ENCODE results near the gene TPM2. TPM values are rescaled to one million over a fixed set of nuclear protein-coding genes. Genes with fewer than 3 reads are reported as not detected.
A peak's percentile ranks its signal among the peaks of the same experiment; 100 is the strongest.

The TPM2 gene
- total and polyA plus RNA-seq, 2 experiments from 2014 or later = 645 to 1,591 TPM

- H3K4me1 ChIP-seq (ENCODE audit: low read depth) = no peaks in the 10 kb centered on the region
- no peak overlapping the region for H3K4me3 ChIP-seq
- H3K27ac ChIP-seq = no peak overlapping the region
- no peaks in the 10 kb centered on the region for H3K9me3 ChIP-seq (ENCODE audit: low read depth)
- no peak for DNase-seq (ENCODE audit: low read depth in 1 of 2, low spot score in 1 of 2)
- H3K27me3 ChIP-seq = no peaks in the 10 kb centered on the region
- H3K36me3 ChIP-seq = peaks cover 75% of the 10 kb centered on the region
- TF ChIP-seq, protein P1, sequence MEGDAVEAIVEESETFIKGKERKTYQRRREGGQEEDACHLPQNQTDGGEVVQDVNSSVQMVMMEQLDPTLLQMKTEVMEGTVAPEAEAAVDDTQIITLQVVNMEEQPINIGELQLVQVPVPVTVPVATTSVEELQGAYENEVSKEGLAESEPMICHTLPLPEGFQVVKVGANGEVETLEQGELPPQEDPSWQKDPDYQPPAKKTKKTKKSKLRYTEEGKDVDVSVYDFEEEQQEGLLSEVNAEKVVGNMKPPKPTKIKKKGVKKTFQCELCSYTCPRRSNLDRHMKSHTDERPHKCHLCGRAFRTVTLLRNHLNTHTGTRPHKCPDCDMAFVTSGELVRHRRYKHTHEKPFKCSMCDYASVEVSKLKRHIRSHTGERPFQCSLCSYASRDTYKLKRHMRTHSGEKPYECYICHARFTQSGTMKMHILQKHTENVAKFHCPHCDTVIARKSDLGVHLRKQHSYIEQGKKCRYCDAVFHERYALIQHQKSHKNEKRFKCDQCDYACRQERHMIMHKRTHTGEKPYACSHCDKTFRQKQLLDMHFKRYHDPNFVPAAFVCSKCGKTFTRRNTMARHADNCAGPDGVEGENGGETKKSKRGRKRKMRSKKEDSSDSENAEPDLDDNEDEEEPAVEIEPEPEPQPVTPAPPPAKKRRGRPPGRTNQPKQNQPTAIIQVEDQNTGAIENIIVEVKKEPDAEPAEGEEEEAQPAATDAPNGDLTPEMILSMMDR (IDR thresholded peaks at IDR 0.05; ENCODE audit: low read depth, low read length) = no peak
Observed at GRCh38 chr9:35712762-35713400, 23.2 kb upstream of the TPM2 start.

GRCh38 chr9:35711501-35712428, 22.0 kb upstream of the TPM2 start:
- Histone ChIP-seq H3K9me3 (ENCODE audit: low read depth) (no peaks in the 10 kb centered on the region), H3K4me1 (ENCODE audit: low read depth) (no peaks in the 10 kb centered on the region), H3K36me3 (peaks cover 75% of the 10 kb centered on the region), H3K27ac (peak overlapping the region; percentile 39), H3K27me3 (no peaks in the 10 kb centered on the region), H3K4me3 (no peak overlapping the region)
- no peak for DNase-seq (ENCODE audit: low read depth in 1 of 2, low spot score in 1 of 2)
- TF ChIP-seq, protein P1 (IDR thresholded peaks at IDR 0.05; ENCODE audit: low read depth, low read length) = no peak

DNA sequence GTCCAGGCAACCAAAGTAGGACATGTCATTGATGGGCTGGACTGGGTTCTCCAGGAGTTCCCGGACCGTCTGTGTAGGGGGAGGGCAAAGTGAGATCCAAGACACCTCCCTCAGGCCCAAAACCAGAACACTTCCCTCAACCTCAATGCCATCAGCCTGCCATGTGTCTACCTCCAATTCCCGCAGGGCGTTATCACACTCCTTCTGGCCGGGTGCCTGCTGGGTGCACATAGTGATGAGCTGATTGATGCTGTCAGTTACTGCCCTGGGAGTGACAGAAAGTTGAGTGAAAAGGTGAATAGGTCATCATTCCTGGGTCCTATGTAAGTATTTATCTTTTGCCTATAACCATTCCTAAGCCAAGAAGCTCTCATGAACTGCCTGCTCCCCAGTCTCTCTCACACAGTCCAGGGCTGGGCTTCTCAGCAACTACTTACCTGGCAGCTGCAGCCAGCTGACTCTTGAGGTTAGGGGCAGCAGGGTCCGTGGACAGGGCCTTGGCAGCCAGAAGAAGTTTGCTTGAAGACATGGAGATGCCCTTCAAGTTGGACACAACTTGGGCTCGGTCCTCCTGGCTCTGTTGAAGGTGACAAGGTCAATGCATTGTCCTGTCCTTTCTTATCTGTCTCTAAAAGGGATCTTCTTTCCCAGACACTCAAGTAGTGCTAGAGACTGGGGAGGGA, 21.2 kb upstream of the TPM2 start:
- H3K4me1 ChIP-seq (ENCODE audit: low read depth) = no peaks in the 10 kb centered on the region
- H3K27me3 ChIP-seq = no peaks in the 10 kb centered on the region
- H3K36me3 ChIP-seq = peaks cover 77% of the 10 kb centered on the region
- H3K4me3 ChIP-seq = no peak overlapping the region
- H3K27ac ChIP-seq = peak overlapping the region; percentile 39
- DNase-seq (ENCODE audit: low read depth in 1 of 2, low spot score in 1 of 2) = no peak
- TF ChIP-seq, protein P1 (IDR thresholded peaks at IDR 0.05; ENCODE audit: low read depth, low read length) = no peak
- H3K9me3 ChIP-seq (ENCODE audit: low read depth) = no peaks in the 10 kb centered on the region

GRCh38 chr9:35708146-35708545, 18.4 kb upstream of the TPM2 start:
- no peak for DNase-seq (ENCODE audit: low read depth in 1 of 2, low spot score in 1 of 2)
- H3K9me3 ChIP-seq (ENCODE audit: low read depth) = no peaks in the 10 kb centered on the region
- H3K27ac ChIP-seq = no peak overlapping the region
- H3K27me3 ChIP-seq = no peaks in the 10 kb centered on the region
- peaks cover 79% of the 10 kb centered on the region for H3K36me3 ChIP-seq
- TF ChIP-seq, protein P1 (IDR thresholded peaks at IDR 0.05; ENCODE audit: low read depth, low read length) = no peak
- no peaks in the 10 kb centered on the region for H3K4me1 ChIP-seq (ENCODE audit: low read depth)
- H3K4me3 ChIP-seq = no peak overlapping the region

- Histone ChIP-seq H3K4me3 (no peak overlapping the region), H3K9me3 (ENCODE audit: low read depth) (no peaks in the 10 kb centered on the region), H3K36me3 (peaks cover 88% of the 10 kb centered on the region), H3K4me1 (ENCODE audit: low read depth) (no peaks in the 10 kb centered on the region), H3K27me3 (no peaks in the 10 kb centered on the region), H3K27ac (no peak overlapping the region)
- no peak for DNase-seq (ENCODE audit: low read depth in 1 of 2, low spot score in 1 of 2)
- TF ChIP-seq, protein P1 (IDR thresholded peaks at IDR 0.05; ENCODE audit: low read depth, low read length) = no peak
Observed at GRCh38 chr9:35706951-35707350, 17.2 kb upstream of the TPM2 start.
